WTC11 (cell line): Measurements from ENCODE around the gene RNF19B. TPM values are rescaled to one million over a fixed set of nuclear protein-coding genes. Genes with fewer than 3 reads are reported as not detected.
A peak's percentile ranks its signal among the peaks of the same experiment; 100 is the strongest.

ENCODE experiments used
- ATAC-seq: fragments of 200-7000 bp; cut with Tn5 transposase; 2 replicates; pipeline ENCODE4 v1.10.0; 2021; ENCODE audit warnings: mild to moderate bottlenecking, moderate library complexity
- Bru-seq: library from RNA; stranded (reverse); fragments of 400-500 nt; gene quantifications from one replicate; lab custom pipeline; 2021; lab: Mats Ljungman, UMichigan
- CTCF ChIA-PET: fragments of 300-600 bp; sonication (Branson Sonifier 250); formaldehyde crosslinking; loops from one replicate; lab custom pipeline; 2021; ENCODE audit warnings: antibody characterized with exemption; lab: Charles Lee
- POLR2A ChIA-PET: fragments of 350-600 bp; sonication (Branson Sonifier 250); formaldehyde crosslinking; loops from one replicate; lab custom pipeline; 2021; ENCODE audit warnings: antibody characterized with exemption; lab: Charles Lee
- DNase-seq: peaks from one replicate; pipeline ENCODE4 v3.0.0; 2021; ENCODE audit warnings: low spot score
- H3K27ac Mint-ChIP-seq: 2 replicates; pipeline ENCODE4 v1.8.0; 2021; ENCODE audit warnings: mixed read lengths
- H3K27me3 Mint-ChIP-seq: 2 replicates; pipeline ENCODE4 v1.8.0; 2021; ENCODE audit warnings: low read depth, mild to moderate bottlenecking, moderate library complexity, mixed read lengths
- H3K36me3 Mint-ChIP-seq: 2 replicates; pipeline ENCODE4 v1.8.0; 2021; ENCODE audit warnings: mixed read lengths
- H3K4me1 Mint-ChIP-seq: 2 replicates; pipeline ENCODE4 v1.8.0; 2022; ENCODE audit warnings: mixed read lengths
- H3K4me3 Mint-ChIP-seq: 2 replicates; pipeline ENCODE4 v1.8.0; 2021; ENCODE audit warnings: mild to moderate bottlenecking, moderate library complexity, mixed read lengths
- H3K9me3 Mint-ChIP-seq: 2 replicates; pipeline ENCODE4 v1.8.0; 2021; ENCODE audit warnings: mixed read lengths
- CREM ChIP-seq: sonication (generic); formaldehyde crosslinking; IDR thresholded peaks from 2 replicates; pipeline ENCODE4 v1.8.1; 2022; ENCODE audit warnings: mild to moderate bottlenecking, missing genetic modification reagents, moderate library complexity
- E2F5 ChIP-seq: sonication (generic); formaldehyde crosslinking; IDR thresholded peaks from 2 replicates; pipeline ENCODE4 v1.8.1; 2022; ENCODE audit warnings: mild to moderate bottlenecking, moderate library complexity, missing genetic modification reagents
- FOXP1 ChIP-seq: sonication (generic); formaldehyde crosslinking; IDR thresholded peaks from 2 replicates; pipeline ENCODE4 v1.8.0; 2022; ENCODE audit warnings: missing genetic modification reagents, mild to moderate bottlenecking, moderate library complexity, borderline replicate concordance
- GABPB1 ChIP-seq: sonication (generic); formaldehyde crosslinking; IDR thresholded peaks from 2 replicates; pipeline ENCODE4 v1.8.1; 2023; ENCODE audit warnings: mild to moderate bottlenecking, missing genetic modification reagents
- KAT7 ChIP-seq: sonication (generic); formaldehyde crosslinking; IDR thresholded peaks from 2 replicates; pipeline ENCODE4 v1.8.1; 2023; ENCODE audit warnings: missing genetic modification reagents, mild to moderate bottlenecking, borderline replicate concordance
- MAX ChIP-seq: sonication (generic); formaldehyde crosslinking; IDR thresholded peaks from 2 replicates; pipeline ENCODE4 v1.8.0; 2022; ENCODE audit warnings: mild to moderate bottlenecking, missing genetic modification reagents
- NFE2L1 ChIP-seq: sonication (generic); formaldehyde crosslinking; IDR thresholded peaks from 2 replicates; pipeline ENCODE4 v1.8.1; 2023; ENCODE audit warnings: missing genetic modification reagents
- NFYB ChIP-seq: sonication (generic); formaldehyde crosslinking; conservative IDR thresholded peaks from 2 replicates; pipeline ENCODE4 v1.8.0; 2022; ENCODE audit warnings: low read depth, missing genetic modification reagents
- SMAD3 ChIP-seq: sonication (generic); formaldehyde crosslinking; IDR thresholded peaks from 2 replicates; pipeline ENCODE4 v1.8.0; 2022; ENCODE audit warnings: missing genetic modification reagents, mild to moderate bottlenecking, borderline replicate concordance
- SP1 ChIP-seq: sonication (generic); formaldehyde crosslinking; conservative IDR thresholded peaks from 2 replicates; pipeline ENCODE4 v1.8.1; 2022; ENCODE audit warnings: missing genetic modification reagents
- TEAD1 ChIP-seq: sonication (generic); formaldehyde crosslinking; IDR thresholded peaks from 2 replicates; pipeline ENCODE4 v1.8.0; 2022; ENCODE audit warnings: mild to moderate bottlenecking, missing genetic modification reagents
- TP53 ChIP-seq: sonication (generic); formaldehyde crosslinking; IDR thresholded peaks from 2 replicates; pipeline ENCODE4 v1.8.1; 2023; ENCODE audit warnings: mild to moderate bottlenecking, missing genetic modification reagents
- ZNF317 ChIP-seq: sonication (generic); formaldehyde crosslinking; IDR thresholded peaks from 2 replicates; pipeline ENCODE4 v1.8.1; 2023; ENCODE audit warnings: low read depth, mild to moderate bottlenecking, moderate library complexity, missing genetic modification reagents, borderline replicate concordance
- ZNF416 ChIP-seq: fragments of 250-450 bp; sonication (Bioruptor Pico); IDR thresholded peaks from 2 replicates; pipeline ENCODE4 v1.9.0; 2021; ENCODE audit warnings: mild to moderate bottlenecking, inconsistent platforms
- ZSCAN18 ChIP-seq: fragments of 250-450 bp; sonication (Bioruptor Pico); IDR thresholded peaks from 2 replicates; pipeline ENCODE4 v2.1.2; 2022; ENCODE audit warnings: mild to moderate bottlenecking, moderate library complexity
- long read RNA-seq, 3 experiments: library from RNA in 1 of 3; library from capped mRNA in 1 of 3; library from polyadenylated mRNA in 1 of 3; unstranded in 2 of 3; stranded (forward) in 1 of 3; transcript quantifications; one replicate each; pipeline ENCODE4 v2.0.0, GENCODE V29; 2021
- total RNA-seq: library from RNA; stranded (reverse); gene quantifications from 3 replicates; pipeline ENCODE4 v1.2.3, GENCODE V29; 2021
- TF ChIP-seq, protein P1 (sequence below): sonication (generic); formaldehyde crosslinking; IDR thresholded peaks from 2 replicates; pipeline ENCODE4 v1.8.0; 2022; ENCODE audit warnings: mild to moderate bottlenecking, missing genetic modification reagents
- TF ChIP-seq, protein P2 (sequence below): sonication (generic); formaldehyde crosslinking; IDR thresholded peaks from 2 replicates; pipeline ENCODE4 v1.8.1; 2023; ENCODE audit warnings: mild to moderate bottlenecking, missing genetic modification reagents, moderate library complexity
- TF ChIP-seq, protein P3 (sequence below): sonication (generic); formaldehyde crosslinking; IDR thresholded peaks from 2 replicates; pipeline ENCODE4 v1.8.0; 2022; ENCODE audit warnings: mild to moderate bottlenecking, missing genetic modification reagents

The RNF19B gene, protein sequence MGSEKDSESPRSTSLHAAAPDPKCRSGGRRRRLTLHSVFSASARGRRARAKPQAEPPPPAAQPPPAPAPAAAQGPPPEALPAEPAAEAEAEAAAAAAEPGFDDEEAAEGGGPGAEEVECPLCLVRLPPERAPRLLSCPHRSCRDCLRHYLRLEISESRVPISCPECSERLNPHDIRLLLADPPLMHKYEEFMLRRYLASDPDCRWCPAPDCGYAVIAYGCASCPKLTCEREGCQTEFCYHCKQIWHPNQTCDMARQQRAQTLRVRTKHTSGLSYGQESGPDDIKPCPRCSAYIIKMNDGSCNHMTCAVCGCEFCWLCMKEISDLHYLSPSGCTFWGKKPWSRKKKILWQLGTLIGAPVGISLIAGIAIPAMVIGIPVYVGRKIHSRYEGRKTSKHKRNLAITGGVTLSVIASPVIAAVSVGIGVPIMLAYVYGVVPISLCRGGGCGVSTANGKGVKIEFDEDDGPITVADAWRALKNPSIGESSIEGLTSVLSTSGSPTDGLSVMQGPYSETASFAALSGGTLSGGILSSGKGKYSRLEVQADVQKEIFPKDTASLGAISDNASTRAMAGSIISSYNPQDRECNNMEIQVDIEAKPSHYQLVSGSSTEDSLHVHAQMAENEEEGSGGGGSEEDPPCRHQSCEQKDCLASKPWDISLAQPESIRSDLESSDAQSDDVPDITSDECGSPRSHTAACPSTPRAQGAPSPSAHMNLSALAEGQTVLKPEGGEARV
- 14.8 to 21.9 TPM (median 15.4 TPM) in 3 replicates for total RNA-seq
- Bru-seq, nascent RNA, result percentile 63 among the genes with signal in this experiment
- long read RNA-seq, experiment 1, transcript RNF19B-203 (9 exons, 2,560 nt), result minor isoform, 10 of 47 reads
- long read RNA-seq, experiment 1, transcript RNF19B-202 (9 exons, 2,598 nt), result major isoform, 13 of 47 reads
- long read RNA-seq, experiment 1, transcript RNF19B-201 (9 exons, 2,334 nt), result major isoform, 13 of 47 reads
- long read RNA-seq, experiment 1, partial matches to known transcripts, result 4 of 47 reads
- long read RNA-seq, experiment 1, other reads (novel, unspliced or antisense), result 7 of 47 reads
- long read RNA-seq, experiment 2, partial matches to known transcripts, result 1 of 13 reads
- long read RNA-seq, experiment 2, other reads (novel, unspliced or antisense), result 5 of 13 reads
- long read RNA-seq, experiment 3, result 0 reads

DNA sequence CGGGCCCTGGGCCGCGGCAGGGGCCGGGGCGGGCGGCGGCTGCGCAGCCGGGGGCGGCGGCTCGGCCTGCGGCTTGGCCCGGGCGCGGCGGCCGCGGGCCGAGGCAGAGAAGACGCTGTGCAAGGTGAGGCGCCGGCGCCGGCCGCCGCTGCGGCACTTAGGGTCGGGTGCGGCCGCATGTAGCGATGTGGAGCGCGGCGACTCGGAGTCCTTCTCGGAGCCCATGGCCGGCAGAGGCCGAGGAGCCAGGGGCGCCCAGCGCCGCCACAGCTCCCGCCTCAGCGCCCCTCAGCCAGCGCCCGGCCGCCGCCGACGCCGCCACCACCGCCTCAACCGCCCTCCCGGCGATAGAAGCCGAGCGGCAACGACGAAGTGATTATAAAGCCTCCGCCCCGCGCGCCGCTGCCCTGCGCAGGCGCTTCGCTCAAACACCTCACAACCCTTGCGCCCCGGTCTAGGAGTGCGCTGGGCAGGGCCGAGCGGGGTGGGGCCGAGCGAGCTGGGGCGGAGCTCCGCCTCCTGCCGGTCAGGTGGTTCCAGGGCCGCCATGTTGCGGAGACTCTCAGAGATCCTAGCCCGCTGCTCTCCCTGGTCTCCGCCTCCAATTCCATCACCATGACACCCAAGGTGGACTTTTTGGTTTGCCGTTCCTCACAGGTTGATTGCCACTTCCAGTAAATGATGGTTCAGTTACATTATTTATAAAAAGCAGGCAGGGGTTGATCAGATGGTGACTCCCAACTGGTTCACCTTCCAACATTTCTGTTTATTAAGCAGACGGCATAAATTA is at the start of gene RNF19B:
TSS of gene RNF19B (minus strand) at position 349 of the 790 bp plus-strand sequence. CDS start at position 225, 124 bp downstream.
- ATAC-seq (peak; percentile 97), DNase-seq (peak; percentile 97)
- ChIA-PET CTCF (interaction anchor here (0.5 to 2.6 kb wide), 10 partner anchors 16 to 1121 kb away, joined by 3 to 13 read pairs (median 7); no protein-coding TSS in a partner anchor), POLR2A (interaction anchor here (0.5 to 2.1 kb wide), 10 partner anchors 8 to 570 kb away, joined by 3 to 8 read pairs (median 4); partner anchors contain the start of gene BSDC1)
- no peaks in the 10 kb centered on the region for H3K36me3 Mint-ChIP-seq
- H3K4me3 Mint-ChIP-seq, result peak within 1 kb of the TSS; percentile 69
- H3K9me3 Mint-ChIP-seq, result no peaks in the 10 kb centered on the region
- peaks cover 28% of the 10 kb centered on the region for H3K4me1 Mint-ChIP-seq
- peak within 1 kb of the TSS; percentile 88 for H3K27ac Mint-ChIP-seq
- peaks cover 40% of the 10 kb centered on the region for H3K27me3 Mint-ChIP-seq
- TF ChIP-seq, protein P1, sequence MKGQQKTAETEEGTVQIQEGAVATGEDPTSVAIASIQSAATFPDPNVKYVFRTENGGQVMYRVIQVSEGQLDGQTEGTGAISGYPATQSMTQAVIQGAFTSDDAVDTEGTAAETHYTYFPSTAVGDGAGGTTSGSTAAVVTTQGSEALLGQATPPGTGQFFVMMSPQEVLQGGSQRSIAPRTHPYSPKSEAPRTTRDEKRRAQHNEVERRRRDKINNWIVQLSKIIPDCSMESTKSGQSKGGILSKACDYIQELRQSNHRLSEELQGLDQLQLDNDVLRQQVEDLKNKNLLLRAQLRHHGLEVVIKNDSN (CRISPR knock-in tag), result peak; percentile 89
- TF ChIP-seq ZSCAN18 (CRISPR knock-in tag) (no peak), ZNF317 (CRISPR knock-in tag) (0 out of 2 replicates have a peak, but pooled peaks have one; percentile 20), FOXP1 (CRISPR knock-in tag) (peak; percentile 46; the same call in 1 of the 2 replicates), SP1 (CRISPR knock-in tag) (peak; percentile 72), TEAD1 (CRISPR knock-in tag) (peak; percentile 74), KAT7 (CRISPR knock-in tag) (no peak), SMAD3 (CRISPR knock-in tag) (peak; percentile 76; the same call in 1 of the 2 replicates), ZNF416 (CRISPR knock-in tag) (peak; percentile 81; the same call in 1 of the 2 replicates), CREM (CRISPR knock-in tag) (peak; percentile 47), MAX (CRISPR knock-in tag) (peak; percentile 63; the same call in 1 of the 2 replicates), E2F5 (peak; percentile 33; the same call in 1 of the 2 replicates), GABPB1 (CRISPR knock-in tag) (peak; percentile 50), TP53 (CRISPR knock-in tag) (no peak), NFYB (CRISPR knock-in tag) (no peak), NFE2L1 (CRISPR knock-in tag) (peak; percentile 56; the same call in 1 of the 2 replicates)
- TF ChIP-seq, protein P2, sequence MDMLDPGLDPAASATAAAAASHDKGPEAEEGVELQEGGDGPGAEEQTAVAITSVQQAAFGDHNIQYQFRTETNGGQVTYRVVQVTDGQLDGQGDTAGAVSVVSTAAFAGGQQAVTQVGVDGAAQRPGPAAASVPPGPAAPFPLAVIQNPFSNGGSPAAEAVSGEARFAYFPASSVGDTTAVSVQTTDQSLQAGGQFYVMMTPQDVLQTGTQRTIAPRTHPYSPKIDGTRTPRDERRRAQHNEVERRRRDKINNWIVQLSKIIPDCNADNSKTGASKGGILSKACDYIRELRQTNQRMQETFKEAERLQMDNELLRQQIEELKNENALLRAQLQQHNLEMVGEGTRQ (CRISPR knock-in tag), result peak; percentile 92
- TF ChIP-seq, protein P3, sequence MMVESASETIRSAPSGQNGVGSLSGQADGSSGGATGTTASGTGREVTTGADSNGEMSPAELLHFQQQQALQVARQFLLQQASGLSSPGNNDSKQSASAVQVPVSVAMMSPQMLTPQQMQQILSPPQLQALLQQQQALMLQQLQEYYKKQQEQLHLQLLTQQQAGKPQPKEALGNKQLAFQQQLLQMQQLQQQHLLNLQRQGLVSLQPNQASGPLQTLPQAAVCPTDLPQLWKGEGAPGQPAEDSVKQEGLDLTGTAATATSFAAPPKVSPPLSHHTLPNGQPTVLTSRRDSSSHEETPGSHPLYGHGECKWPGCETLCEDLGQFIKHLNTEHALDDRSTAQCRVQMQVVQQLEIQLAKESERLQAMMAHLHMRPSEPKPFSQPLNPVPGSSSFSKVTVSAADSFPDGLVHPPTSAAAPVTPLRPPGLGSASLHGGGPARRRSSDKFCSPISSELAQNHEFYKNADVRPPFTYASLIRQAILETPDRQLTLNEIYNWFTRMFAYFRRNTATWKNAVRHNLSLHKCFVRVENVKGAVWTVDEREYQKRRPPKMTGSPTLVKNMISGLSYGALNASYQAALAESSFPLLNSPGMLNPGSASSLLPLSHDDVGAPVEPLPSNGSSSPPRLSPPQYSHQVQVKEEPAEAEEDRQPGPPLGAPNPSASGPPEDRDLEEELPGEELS, result no peak; the same call in 1 of the 2 replicates
- TF ChIP-seq, all 79 proteins: peak for 13
